IMR-90 (cell line): ENCODE data around the gene DICER1.

Source experiments
- BHLHE40 ChIP-seq: fragments of 150-350 bp; IDR thresholded peaks from 2 replicates; pipeline ENCODE4 v1.6.1; 2016; ENCODE audit warnings: mild to moderate bottlenecking, low read depth, low read length
- MAFK ChIP-seq: IDR thresholded peaks from 2 replicates; pipeline ENCODE4 v1.6.1; 2012; ENCODE audit warnings: low read depth, low read length, improper control_type of control experiment
- NFE2L2 ChIP-seq: fragments of 150-350 bp; IDR thresholded peaks from 2 replicates; pipeline ENCODE4 v1.6.1; 2016; ENCODE audit warnings: low read depth, mild to moderate bottlenecking, low read length
- POLR2A ChIP-seq: IDR thresholded peaks from 2 replicates; pipeline ENCODE4 v1.6.1; 2012; ENCODE audit warnings: mild to moderate bottlenecking, low read depth, low read length
- RAD21 ChIP-seq: IDR thresholded peaks from 2 replicates; pipeline ENCODE4 v1.6.1; 2012; ENCODE audit warnings: low read length, improper control_type of control experiment
- RFX5 ChIP-seq: IDR thresholded peaks from 2 replicates; pipeline ENCODE4 v1.8.0; 2012; ENCODE audit warnings: low read depth, mild to moderate bottlenecking, low read length, moderate library complexity
- SMC3 ChIP-seq: fragments of 150-350 bp; IDR thresholded peaks from 2 replicates; pipeline ENCODE4 v1.6.1; 2016; ENCODE audit warnings: low read depth, mild to moderate bottlenecking, antibody characterized with exemption, low read length, moderate library complexity
- TF ChIP-seq, protein P1 (sequence below): conservative IDR thresholded peaks from 2 replicates; pipeline ENCODE4 v1.5.1; 2012; ENCODE audit warnings: mild to moderate bottlenecking, low read depth, low read length, improper control_type of control experiment
- TF ChIP-seq, protein P2 (sequence below): fragments of 150-350 bp; IDR thresholded peaks from 2 replicates; pipeline ENCODE4 v1.6.1; 2016; ENCODE audit warnings: low read depth, mild to moderate bottlenecking, low read length, moderate library complexity, borderline replicate concordance

DNA sequence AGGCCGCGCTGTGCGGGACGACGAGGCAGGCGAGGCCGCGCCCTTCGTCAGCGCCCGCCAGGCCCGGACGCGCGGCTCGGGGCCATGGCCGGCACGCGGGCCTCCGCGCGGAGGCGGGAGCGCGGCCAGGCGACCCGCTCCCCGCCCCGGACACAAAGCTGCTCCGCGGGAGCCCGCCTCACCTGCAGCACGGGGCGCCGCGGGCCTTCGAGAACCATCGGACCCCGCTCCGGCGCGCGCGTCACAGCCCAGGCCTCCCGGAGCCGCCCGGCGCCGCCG lies 342 bp downstream of the DICER1 start:
- TF ChIP-seq, protein P1, sequence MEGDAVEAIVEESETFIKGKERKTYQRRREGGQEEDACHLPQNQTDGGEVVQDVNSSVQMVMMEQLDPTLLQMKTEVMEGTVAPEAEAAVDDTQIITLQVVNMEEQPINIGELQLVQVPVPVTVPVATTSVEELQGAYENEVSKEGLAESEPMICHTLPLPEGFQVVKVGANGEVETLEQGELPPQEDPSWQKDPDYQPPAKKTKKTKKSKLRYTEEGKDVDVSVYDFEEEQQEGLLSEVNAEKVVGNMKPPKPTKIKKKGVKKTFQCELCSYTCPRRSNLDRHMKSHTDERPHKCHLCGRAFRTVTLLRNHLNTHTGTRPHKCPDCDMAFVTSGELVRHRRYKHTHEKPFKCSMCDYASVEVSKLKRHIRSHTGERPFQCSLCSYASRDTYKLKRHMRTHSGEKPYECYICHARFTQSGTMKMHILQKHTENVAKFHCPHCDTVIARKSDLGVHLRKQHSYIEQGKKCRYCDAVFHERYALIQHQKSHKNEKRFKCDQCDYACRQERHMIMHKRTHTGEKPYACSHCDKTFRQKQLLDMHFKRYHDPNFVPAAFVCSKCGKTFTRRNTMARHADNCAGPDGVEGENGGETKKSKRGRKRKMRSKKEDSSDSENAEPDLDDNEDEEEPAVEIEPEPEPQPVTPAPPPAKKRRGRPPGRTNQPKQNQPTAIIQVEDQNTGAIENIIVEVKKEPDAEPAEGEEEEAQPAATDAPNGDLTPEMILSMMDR: no peak
- TF ChIP-seq POLR2A (no peak), NFE2L2 (no peak), RAD21 (no peak), RFX5 (no peak), BHLHE40 (no peak), SMC3 (no peak), MAFK (no peak)
- TF ChIP-seq, protein P2, sequence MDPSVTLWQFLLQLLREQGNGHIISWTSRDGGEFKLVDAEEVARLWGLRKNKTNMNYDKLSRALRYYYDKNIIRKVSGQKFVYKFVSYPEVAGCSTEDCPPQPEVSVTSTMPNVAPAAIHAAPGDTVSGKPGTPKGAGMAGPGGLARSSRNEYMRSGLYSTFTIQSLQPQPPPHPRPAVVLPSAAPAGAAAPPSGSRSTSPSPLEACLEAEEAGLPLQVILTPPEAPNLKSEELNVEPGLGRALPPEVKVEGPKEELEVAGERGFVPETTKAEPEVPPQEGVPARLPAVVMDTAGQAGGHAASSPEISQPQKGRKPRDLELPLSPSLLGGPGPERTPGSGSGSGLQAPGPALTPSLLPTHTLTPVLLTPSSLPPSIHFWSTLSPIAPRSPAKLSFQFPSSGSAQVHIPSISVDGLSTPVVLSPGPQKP: no peak
